GM12878 (cell line): ENCODE results near the gene PMF1.

Experiments used
- BMI1 ChIP-seq: fragments of 450-650 bp; IDR thresholded peaks from 2 replicates; pipeline ENCODE4 v1.6.1; 2016; ENCODE audit warnings: mild to moderate bottlenecking, moderate library complexity, borderline replicate concordance
- CBX3 ChIP-seq: fragments of 200-600 bp; sonication (generic); IDR thresholded peaks from 2 replicates; pipeline ENCODE4 v1.6.1; 2016; ENCODE audit warnings: low read depth, borderline replicate concordance
- EP300 ChIP-seq, 2 experiments: fragments of 150-350 bp in 1 of 2; IDR thresholded peaks; 2 replicates each; pipeline ENCODE4 v1.6.1; 2011 to 2012; ENCODE audit warnings: low read depth in 2 of 2, low read length in 2 of 2, borderline replicate concordance in 1 of 2, improper control_type of control experiment in 1 of 2, inconsistent platforms in 1 of 2; ENCODE audit not compliant: control insufficient read depth in 1 of 2
- FOS ChIP-seq: IDR thresholded peaks from 3 replicates; pipeline ENCODE4 v1.6.1; 2011; ENCODE audit warnings: borderline replicate concordance; ENCODE audit not compliant: insufficient read length; ENCODE audit errors: extremely low read depth
- POLR2A ChIP-seq: IDR thresholded peaks from 2 replicates; pipeline ENCODE4 v1.6.1; 2011; ENCODE audit warnings: low read depth, mild to moderate bottlenecking, low read length
- RAD21 ChIP-seq: IDR thresholded peaks from 2 replicates; pipeline ENCODE4 v1.6.1; 2011; ENCODE audit warnings: mild to moderate bottlenecking, low read depth, low read length, moderate library complexity; ENCODE audit not compliant: insufficient read depth
- TARDBP ChIP-seq: IDR thresholded peaks from 2 replicates; pipeline ENCODE4 v1.6.1; 2016; ENCODE audit warnings: borderline replicate concordance
- TF ChIP-seq, protein P1 (sequence below): IDR thresholded peaks from 2 replicates; pipeline ENCODE4 v1.6.1; 2011; ENCODE audit warnings: low read depth, low read length, improper control_type of control experiment, borderline replicate concordance
- TF ChIP-seq, protein P2 (sequence below), 3 experiments: IDR thresholded peaks in 2 of 3; conservative IDR thresholded peaks in 1 of 3; 2 replicates each; pipeline ENCODE4 v1.5.1; 2011; ENCODE audit warnings: low read depth in 3 of 3, low read length in 3 of 3, mild to moderate bottlenecking in 3 of 3, control low read depth in 2 of 3, moderate library complexity in 2 of 3, inconsistent platforms in 1 of 3, mixed read lengths in 1 of 3; ENCODE audit not compliant: control insufficient read depth in 2 of 3, insufficient read depth in 1 of 3; ENCODE audit errors: extremely low read depth in 1 of 3

DNA sequence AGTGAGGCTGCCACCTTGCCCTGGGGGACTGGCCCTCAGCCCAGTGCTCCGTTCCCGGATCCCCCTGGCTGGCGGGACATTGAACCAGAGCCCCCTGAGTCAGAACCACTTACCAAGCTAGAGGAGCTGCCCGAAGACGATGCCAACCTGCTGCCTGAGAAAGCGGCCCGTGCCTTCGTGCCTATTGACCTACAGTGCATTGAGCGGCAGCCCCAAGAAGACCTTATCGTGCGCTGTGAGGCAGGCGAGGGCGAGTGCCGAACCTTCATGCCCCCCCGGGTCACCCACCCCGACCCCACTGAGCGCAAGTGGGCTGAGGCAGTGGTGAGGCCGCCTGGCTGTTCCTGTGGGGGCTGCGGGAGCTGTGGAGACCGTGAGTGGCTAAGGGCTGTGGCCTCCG, 72.6 kb downstream of the PMF1 start:
- TF ChIP-seq CBX3, result no peak
- TF ChIP-seq, protein P1, sequence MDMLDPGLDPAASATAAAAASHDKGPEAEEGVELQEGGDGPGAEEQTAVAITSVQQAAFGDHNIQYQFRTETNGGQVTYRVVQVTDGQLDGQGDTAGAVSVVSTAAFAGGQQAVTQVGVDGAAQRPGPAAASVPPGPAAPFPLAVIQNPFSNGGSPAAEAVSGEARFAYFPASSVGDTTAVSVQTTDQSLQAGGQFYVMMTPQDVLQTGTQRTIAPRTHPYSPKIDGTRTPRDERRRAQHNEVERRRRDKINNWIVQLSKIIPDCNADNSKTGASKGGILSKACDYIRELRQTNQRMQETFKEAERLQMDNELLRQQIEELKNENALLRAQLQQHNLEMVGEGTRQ, result no peak
- no peak for TF ChIP-seq TARDBP
- TF ChIP-seq RAD21, result no peak
- TF ChIP-seq, protein P2, sequence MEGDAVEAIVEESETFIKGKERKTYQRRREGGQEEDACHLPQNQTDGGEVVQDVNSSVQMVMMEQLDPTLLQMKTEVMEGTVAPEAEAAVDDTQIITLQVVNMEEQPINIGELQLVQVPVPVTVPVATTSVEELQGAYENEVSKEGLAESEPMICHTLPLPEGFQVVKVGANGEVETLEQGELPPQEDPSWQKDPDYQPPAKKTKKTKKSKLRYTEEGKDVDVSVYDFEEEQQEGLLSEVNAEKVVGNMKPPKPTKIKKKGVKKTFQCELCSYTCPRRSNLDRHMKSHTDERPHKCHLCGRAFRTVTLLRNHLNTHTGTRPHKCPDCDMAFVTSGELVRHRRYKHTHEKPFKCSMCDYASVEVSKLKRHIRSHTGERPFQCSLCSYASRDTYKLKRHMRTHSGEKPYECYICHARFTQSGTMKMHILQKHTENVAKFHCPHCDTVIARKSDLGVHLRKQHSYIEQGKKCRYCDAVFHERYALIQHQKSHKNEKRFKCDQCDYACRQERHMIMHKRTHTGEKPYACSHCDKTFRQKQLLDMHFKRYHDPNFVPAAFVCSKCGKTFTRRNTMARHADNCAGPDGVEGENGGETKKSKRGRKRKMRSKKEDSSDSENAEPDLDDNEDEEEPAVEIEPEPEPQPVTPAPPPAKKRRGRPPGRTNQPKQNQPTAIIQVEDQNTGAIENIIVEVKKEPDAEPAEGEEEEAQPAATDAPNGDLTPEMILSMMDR (IDR thresholded peaks at IDR 0.05 in 2 of 3, conservative IDR thresholded peaks at IDR 0.05 in 1 of 3; ENCODE audit: control insufficient read depth in 2 of 3, extremely low read depth in 1 of 3, insufficient read depth in 1 of 3, low read depth in 3 of 3, low read length in 3 of 3), result no peak
- TF ChIP-seq POLR2A, result no peak
- no peak for TF ChIP-seq EP300 (IDR thresholded peaks at IDR 0.05; ENCODE audit: borderline replicate concordance in 1 of 2, control insufficient read depth in 1 of 2, low read depth in 2 of 2, low read length in 2 of 2)
- no peak for TF ChIP-seq FOS
- no peak for TF ChIP-seq BMI1
